NCI-H2029 (cell line): Measurements from ENCODE around the gene ARHGEF40.

Experiments used
- DNase-seq: peaks from one replicate; lab custom pipeline; 2025; lab: John Stamatoyannopoulos, UW

ARHGEF40 gene

DNA sequence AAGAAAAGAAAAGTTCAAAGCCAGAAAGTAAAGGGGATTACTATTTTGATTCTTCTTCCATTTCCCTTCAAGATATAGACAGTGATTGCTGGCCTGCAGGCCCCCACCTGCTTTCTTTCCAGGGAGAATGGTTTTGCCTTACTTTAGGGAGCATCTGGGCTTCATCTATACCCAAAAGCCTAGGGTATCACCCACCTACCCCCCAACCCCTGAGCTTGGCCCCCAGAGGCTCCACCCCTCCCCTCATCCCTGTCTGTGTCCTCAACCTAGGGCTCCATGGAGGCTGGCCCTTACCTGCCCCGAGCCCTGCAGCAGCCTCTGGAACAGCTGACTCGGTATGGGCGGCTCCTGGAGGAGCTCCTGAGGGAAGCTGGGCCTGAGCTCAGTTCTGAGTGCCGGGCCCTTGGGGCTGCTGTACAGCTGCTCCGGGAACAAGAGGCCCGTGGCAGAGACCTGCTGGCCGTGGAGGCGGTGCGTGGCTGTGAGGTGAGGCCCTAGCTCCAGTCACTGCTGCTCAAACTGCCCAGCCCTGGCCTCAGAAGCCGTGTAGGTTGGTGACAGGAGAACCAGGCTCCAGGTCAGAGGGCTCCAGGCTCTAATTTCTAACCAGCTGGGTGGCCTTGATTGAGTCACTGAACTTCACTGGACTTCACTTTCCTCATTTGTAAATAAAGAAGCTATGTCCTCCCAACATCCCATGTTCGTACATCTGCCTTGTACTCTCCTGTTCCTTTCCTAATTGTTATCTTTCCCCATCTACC, 13.6 kb downstream of the ARHGEF40 start:
- DNase-seq, result no peak

DNA sequence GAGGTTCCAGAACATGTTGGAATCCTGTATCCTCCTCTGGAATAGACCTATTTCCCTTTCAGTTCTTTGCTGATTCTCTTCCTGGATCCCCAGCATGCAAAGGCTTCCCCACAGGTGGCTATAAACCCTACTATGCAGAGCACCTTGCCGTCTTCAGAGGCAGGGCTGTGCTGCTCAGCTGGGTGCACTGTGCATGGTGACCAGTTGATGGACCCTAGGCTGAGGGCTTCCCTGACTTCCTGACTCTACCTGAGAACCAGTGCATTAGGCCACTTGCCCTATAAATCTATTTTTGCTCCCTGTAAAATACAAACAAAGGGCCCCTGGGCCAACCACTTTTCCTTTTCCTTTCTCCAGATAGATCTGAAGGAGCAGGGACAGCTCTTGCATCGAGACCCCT, 14.3 kb downstream of the ARHGEF40 start:
- DNase-seq, result no peak

DNA sequence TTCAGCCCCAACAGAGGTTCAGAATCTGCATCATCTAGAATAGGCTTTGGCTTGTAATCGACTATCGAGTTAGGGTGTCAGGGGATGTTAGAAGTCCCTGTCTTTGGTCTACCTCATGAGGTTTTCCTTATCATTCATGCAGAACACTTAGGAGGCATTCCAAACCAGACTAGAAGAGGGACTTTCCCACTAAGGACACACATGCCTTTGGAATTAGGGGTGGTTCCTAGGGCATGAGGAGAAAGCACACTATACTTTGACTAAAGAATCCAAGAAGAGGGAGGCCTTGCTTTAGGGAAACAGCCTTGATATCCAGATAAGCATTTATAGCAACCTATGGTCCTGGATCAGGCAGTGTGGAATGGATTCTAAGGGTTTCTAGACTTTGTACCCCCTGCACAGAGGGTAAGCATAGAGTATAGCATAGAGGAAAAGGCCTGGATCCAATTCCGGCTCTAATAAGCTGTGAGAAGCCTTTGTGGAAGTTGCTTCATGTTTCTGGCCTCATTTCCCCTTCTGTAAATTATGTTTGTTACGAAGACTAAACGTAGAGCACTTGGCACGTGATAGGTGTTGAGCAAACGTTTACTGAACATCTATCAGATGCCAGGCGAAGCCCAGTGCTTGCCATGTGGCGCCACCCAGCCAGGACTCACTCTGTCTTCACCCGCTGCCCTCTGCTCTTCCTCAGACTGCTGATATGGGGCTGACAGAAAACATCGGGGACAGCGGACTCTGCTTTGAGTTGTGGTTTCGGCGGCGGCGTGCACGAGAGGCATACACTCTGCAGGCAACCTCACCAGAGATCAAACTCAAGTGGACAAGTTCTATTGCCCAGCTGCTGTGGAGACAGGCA, 15.1 kb downstream of the ARHGEF40 start:
- DNase-seq, result peak; percentile 39

DNA sequence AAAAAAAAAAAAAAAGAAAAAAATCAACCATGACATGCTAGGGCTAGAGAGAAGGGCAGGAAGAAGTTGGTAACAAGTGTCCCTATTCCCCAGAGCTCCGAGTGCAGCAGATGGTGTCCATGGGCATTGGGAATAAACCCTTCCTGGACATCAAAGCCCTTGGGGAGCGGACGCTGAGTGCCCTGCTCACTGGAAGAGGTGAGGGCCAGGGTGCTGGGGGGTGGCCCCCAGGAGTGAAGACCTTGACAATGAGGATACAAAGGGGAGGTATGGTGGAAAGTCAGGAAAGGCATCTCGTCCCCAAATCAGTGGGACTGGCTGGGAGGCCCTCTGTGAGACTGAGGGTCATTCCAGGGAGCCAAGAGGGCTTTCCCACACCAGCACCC, 16.8 kb downstream of the ARHGEF40 start:
- no peak for DNase-seq

DNA sequence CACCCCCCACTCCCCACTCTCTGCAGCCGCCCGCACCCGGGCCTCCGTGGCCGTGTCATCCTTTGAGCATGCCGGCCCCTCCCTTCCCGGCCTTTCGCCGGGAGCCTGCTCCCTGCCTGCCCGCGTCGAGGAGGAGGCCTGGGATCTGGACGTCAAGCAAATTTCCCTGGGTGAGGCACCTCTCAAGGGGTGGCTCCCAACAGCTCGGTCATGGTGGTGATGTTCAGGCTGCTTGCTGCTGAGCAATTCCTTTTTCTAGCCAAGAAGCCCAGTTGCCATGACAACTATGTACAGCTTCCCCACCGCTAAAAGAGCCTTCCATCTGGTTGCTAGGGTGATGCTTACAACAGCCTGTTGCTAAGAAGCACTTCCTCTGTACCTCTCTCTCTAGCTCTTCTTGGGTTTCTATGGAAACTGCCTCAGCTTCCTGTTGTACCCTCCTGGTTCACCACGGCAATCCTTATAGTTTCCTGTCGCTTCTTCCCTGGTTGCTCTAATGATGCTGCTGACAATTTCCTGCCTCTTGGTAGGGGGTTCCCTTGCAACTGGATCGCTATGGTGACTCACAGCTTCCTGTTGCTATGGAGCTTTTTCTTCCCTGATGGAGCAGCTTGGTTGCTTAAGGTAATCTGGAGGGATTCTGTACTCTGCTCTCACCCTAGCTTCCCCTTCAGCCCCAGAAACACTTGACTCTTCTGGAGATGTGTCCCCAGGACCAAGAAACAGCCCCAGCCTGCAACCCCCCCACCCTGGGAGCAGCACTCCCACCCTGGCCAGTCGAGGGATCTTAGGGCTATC, 17.4 kb downstream of the ARHGEF40 start:
- peak; percentile 54 for DNase-seq

DNA sequence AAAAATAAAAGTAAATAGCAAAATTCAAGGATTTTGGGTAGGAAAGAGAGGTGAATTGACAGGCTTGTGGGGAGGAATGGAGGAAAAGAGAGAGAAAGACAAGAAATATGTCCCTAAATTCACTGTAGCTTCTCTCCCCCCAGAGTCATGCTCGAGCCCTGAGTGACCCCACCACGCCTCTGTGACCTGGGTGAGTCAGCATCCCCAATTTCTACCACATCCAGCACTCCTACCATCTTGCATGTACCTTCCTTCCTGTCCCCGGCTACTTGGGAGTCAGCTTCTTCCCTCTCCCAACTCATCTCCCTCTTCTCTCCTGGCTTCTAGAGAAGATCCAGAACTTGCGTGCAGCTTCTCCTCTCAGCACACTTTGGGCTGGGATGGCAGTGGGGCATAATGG, 18.6 kb downstream of the ARHGEF40 start:
- DNase-seq, result no peak

DNA sequence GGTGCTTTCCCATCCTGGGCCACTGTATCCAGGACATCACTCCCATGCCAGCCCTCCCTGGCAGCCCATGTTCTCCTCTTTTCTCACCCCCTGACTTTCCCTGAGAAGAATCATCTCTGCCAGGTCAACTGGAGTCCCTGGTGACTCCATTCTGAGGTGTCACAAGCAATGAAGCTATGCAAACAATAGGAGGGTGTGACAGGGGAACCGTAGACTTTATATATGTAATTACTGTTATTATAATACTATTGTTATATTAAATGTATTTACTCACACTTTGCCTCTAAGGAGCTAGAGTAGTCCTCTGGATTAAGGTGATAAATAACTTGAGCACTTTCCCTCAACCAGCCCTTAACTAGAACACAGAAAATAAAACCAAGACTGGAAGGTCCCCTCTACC, 19.2 kb downstream of the ARHGEF40 start:
- no peak for DNase-seq

DNA sequence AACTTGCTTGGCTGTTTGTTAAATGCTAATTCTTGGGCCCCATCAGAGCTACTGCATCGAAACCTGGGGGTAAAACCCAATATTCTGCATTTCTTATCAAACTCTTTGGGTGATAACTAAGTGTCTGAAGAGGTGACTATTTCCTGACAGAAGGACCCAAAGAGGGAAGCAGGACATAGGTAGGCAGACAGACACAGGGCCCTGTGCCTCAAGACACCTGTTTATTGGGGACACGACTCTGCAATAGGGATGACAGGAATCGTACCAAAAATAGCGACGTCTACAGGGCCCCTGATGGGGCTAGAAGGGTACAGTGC, 19.7 kb downstream of the ARHGEF40 start:
- no peak for DNase-seq

DNA sequence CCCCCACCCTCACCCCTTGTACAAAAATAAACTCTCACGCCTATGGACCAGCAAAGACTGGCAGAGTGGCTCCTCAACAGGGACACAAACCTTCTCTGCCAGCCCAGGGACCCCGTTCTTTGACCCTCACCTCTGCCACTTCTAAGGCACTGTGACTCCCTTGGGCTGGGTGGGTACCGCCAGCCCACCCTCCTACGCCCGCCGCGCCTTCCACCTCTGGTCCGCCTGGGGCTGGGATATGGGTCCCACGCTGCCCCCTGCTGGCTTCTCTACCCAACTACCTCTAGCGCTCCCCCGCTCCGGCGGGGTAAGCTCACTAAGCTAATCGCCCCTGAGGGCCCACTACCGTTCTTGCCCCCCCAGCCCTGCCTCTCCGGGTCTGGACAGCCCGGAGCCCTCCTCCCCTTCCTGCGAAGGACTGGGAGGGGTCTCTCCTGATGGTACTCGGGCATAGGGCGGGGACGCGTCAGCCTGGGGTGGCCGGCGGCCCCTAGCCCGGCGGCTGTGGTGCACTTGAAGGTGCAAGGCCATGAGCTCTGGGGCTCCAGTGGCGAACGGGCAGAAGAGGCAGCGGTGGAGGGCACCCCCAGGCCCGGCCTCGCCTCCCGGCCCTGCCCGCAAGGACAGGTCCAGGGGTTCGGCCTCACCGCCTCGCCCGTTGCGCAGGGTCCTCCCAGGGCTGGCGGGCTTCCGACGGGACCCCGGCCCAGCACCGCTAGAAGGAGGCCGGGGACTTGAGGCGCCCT, 20.3 kb downstream of the ARHGEF40 start:
- DNase-seq, result no peak

DNA sequence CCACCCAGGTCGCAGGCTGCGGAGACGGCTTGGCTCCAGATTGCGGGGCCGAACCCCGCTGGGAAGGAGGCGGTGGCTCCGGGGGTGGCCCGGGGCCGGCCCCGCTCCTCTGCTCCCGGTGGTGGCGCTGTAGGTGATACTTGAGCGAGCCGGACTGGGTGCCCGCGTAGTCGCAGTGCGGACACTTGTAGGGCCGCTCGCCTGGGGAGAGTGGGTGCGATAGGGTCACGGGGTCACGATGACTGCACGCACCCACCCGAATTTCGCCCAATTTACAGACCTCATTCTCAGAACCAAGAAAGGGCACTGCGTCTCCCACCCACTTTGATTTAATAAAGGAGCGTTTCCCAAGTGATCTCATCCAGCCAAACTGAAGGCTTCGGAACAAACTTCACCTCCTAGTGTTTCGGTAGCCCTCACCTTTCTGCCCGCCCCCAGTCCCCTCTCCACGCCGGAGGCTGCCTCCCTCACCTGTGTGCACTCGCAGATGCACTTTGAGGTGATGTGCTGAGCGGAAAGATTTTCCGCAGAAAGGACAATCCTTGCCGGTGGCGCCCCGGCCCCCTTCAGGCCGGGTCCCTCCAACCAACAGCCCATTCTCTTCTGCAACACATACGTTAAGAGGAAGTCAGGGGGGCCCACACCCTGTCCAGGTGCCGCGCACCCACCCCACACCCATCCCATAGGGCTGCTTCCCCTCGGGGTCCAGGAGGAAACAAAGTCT, 21.0 kb downstream of the ARHGEF40 start:
- no peak for DNase-seq

DNA sequence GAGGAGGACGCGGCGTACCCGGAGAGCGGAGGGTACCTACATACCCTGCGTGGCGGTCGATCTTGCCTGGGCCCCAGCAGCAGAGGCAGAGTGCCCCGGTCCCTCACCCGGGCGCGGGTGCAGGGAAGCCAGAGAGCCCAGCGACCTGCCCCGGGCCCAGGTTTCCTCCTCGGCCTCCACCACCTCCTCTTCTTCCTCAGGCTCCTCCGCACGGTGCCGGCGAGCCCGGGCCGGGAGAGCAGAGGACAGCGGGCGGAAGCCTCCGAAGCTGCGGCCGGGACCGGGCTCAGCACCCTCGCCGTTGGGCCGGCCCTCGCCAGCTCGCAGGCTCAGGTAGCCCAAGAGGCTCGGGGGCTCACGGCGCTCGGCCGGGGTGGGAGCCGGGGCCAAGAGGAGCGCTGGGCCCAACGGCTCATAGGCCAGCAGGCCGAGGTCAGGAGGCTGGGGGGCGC, 21.7 kb downstream of the ARHGEF40 start:
- DNase-seq, result no peak

DNA sequence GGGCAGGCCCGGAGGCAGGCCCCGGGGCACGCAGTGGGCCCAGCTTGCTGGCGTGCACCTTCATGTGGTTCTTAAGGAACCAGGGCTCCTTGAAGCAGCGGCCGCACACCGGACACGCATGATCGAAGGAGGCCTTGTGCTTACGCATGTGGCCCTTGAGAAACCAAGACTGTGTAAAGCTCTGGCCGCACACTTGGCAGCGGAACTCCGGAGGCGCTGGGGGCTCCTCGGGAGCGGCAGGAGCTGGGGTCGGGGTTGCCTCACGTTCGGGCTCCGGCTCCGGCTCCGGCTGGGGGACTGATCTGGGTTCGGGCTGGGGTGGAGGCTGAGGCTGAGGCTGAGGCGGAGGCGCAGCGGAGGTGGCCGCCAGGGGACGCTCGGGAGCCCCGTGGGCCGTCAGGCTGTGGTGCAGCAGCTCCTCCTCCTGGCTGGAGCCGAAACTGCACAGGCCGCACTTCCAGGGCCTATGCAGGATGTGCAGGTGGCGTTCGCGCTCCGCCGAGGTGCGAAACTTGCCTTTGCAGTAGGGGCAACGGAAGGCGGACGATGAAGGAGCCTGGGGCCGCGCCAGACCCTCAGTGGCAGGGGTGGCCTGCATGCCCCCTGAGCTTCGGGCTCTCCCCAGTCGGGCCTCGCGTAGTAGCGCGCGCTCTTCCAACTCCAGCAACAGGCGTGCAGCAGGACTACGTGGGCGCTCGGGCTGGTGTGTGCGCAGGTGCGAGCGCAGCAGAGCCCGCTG, 22.3 kb downstream of the ARHGEF40 start:
- DNase-seq, result no peak

DNA sequence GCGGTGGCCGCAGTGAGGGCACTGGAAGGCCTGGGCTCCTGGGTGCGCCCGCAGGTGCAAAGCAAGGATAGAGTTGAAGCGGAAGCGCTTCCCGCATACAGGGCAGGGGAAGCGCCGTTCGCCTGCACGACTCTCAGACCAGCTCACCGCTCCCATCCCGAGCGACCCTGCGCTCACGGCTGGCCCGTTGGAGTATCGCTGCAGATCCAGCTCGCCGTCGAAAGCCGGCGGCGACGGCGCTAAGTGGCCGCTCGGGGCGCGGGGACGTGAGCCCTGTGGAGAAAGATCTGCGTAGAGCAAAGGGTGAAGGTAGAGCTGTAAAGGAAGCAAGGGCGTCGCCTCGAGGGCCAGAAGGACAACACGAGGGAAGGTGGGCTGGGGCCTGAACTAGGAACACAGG, 22.9 kb downstream of the ARHGEF40 start:
- no peak for DNase-seq

DNA sequence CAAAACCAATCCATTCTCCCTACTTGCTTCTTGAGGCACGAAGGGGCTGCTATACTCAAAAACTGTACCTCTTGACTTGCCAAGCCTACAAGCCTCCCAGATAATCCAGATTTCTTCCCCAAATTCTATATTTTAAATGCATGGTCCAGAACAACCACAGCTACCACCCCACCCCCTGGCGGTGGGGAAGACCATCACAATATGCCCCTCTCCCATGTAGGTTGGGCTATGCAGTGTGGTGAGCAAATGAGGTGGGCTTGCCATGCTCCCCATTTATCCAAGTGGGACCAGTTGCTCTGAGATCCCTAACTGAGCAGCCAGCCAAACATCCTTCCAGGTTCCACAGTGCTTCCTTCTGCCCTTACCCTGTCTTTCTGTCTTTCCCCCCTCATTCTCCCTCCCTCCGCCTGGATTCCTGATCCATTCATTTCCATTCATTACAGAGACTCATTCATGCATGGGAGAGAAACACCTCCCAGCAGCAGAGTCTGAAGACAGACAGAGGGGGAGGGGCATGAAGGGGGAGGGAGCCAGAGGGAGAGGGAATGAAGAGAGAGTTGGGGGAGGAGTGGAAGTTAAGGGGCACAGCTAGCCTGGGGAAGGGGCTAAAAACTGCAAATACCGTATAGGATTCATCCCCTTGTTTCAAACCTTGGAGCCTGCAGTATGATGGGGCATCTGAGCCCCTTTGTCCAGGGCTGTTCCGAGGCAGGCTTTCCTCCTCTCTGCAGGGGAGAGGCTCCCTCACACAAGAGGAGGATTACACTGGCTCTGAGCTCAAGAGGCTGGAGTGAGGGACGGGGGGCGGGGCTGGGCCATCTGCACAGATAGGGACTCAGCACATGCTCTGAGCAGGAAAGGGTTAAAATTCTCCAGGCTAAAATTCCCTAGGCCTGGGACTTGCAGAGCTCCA, 23.9 kb downstream of the ARHGEF40 start:
- DNase-seq, result peak; percentile 20

DNA sequence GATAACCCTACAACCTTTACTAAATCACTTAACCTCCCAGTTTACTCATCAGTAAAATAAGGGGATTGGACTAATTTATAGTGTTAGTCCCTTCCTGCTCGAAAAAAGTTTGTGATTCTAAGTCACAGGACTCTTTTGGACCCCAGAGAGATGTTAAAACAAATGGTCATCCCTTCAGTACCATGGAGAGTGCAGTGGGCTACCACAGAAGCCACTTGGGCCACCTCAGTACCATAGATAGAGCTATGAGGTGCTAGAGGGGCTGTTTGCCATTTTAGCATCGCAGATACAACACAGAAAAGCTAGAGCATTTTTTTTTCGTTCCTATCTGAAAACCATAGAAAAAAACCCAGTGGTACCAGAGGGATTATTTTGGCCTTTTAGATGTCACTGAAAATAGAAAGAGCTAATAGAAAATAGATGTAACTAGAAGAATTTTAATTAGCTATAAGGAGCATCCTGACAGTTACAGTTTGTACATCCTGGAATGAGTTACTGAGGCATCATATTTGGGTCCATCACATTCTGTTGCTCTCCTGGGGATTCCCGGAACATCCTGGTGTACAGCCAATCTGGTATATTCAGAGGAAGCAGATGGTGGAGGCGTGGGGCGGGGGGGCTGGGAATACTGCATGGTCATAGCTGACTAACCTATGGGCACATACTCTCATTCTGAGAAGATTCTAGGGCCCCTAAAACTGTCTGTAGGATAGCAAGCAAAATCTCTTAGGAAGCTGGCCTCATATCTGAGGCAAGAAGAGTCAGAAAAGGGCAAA, 25.5 kb downstream of the ARHGEF40 start:
- no peak for DNase-seq

DNA sequence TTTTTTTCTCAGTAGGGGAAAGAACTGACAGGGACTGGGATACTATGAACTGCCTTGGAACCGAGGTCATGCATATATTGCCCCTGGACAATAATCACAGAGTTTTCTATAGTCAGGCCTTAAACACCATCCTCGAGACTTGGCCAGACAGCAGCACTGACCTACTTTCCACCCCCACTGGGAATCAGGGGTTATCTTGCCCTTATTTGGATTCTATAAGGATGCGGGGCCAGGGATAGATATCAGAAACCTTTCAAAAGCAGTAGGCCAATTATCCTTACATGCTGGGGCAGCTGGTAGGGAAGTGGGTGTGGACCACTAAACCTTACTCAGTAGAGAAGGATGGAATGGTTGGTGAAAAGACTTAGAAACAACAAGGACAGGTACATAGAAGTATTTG, 26.3 kb downstream of the ARHGEF40 start:
- DNase-seq, result no peak

DNA sequence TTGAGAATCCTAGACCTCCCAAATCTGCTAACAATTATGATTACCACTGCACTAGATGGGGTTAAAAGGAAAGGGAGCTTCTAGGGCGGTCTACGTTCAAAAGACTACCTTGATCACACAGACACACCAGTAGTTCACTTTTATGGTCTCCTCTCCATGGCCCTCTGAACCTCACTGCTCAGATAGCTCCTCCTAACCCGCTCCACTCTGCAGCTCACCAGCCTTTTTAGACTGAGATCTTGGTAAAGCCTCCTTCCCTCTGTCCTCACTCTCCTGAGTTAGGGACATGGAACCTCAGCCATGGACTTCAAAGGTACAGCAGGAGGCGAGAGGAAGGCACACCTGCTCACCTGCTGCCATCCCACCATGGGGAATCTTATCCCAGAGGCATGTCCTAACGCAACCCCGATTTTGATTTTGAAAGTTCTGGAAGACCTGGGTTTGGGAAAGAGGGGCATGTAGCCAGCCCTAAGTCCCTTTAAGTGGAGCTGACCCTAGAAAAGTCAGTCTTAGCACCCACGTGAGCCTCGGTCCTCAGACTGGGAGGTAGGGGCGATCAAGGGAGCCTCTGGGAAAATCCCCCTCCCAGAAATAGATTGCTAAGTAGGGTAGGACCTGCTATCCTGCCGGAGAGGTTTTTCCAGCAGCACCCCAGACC, 27.0 kb downstream of the ARHGEF40 start:
- no peak for DNase-seq

DNA sequence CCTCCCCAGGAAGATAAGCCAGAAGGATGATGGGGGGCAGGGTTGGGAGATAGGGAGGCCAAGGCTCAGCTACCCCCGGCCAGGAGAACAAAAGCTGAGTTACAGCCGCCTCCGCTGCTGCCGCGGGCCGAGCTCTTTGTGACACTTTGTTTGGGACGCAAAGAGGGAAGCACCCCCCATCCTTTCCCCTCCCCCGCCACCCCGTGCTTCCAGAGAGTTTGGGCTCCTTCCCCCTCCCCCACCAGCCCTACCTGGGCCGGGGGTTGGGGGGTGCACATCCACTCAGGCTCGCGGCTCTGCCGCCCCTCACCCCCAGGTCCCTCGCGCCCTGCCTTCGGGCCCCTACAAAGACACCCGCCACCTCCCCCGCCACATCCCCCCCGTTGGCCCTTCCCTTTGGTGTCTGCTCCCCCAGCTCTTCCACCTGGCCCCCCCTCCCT, 27.6 kb downstream of the ARHGEF40 start:
- no peak for DNase-seq
